H9 (cell line): ENCODE results near the gene TRIM56. TPM values are rescaled to one million over a fixed set of nuclear protein-coding genes. Genes with fewer than 3 reads are reported as not detected.

Experiments used
- DNase-seq: peaks from one replicate; pipeline ENCODE4 v3.0.0-alpha.2; 2017
- H2AFZ ChIP-seq: one replicate; pipeline ENCODE4 v1.6.1; 2013; ENCODE audit warnings: mild to moderate bottlenecking, low read length, control low read depth, moderate library complexity
- H2AK5ac ChIP-seq: 2 replicates; pipeline ENCODE4 v1.6.1; 2013; ENCODE audit warnings: low read length, control low read depth, mixed read lengths; ENCODE audit not compliant: insufficient read length
- H2BK120ac ChIP-seq: one replicate; pipeline ENCODE4 v1.6.1; 2013; ENCODE audit warnings: low read depth, mild to moderate bottlenecking, low read length, control low read depth, inconsistent platforms; ENCODE audit not compliant: poor library complexity, severe bottlenecking
- H2BK12ac ChIP-seq: 2 replicates; pipeline ENCODE4 v1.6.1; 2013; ENCODE audit warnings: low read length, control low read depth, mixed read lengths, low read depth; ENCODE audit not compliant: insufficient read length
- H2BK15ac ChIP-seq: 2 replicates; pipeline ENCODE4 v1.6.1; 2013; ENCODE audit warnings: low read depth, low read length, control low read depth
- H2BK20ac ChIP-seq: one replicate; pipeline ENCODE4 v1.6.1; 2013; ENCODE audit warnings: low read depth, mild to moderate bottlenecking, low read length, control low read depth, inconsistent platforms; ENCODE audit not compliant: poor library complexity, severe bottlenecking
- H2BK5ac ChIP-seq: 2 replicates; pipeline ENCODE4 v1.6.1; 2013; ENCODE audit warnings: low read length, control low read depth, mixed read lengths; ENCODE audit not compliant: insufficient read length
- H3K14ac ChIP-seq: 2 replicates; pipeline ENCODE4 v1.6.1; 2013; ENCODE audit warnings: low read length, control low read depth; ENCODE audit not compliant: insufficient read depth
- H3K18ac ChIP-seq: 2 replicates; pipeline ENCODE4 v1.6.1; 2013; ENCODE audit warnings: low read depth, mild to moderate bottlenecking, mixed read lengths, low read length, control low read depth; ENCODE audit not compliant: insufficient read length
- H3K23ac ChIP-seq: 2 replicates; pipeline ENCODE4 v1.6.1; 2013; ENCODE audit warnings: low read length, control low read depth, mixed read lengths, low read depth; ENCODE audit not compliant: insufficient read length
- H3K23me2 ChIP-seq: 2 replicates; pipeline ENCODE4 v1.6.1; 2013; ENCODE audit warnings: low read depth, mild to moderate bottlenecking, mixed read lengths, low read length, control low read depth; ENCODE audit not compliant: insufficient read length, poor library complexity, severe bottlenecking
- H3K27ac ChIP-seq: 2 replicates; pipeline ENCODE4 v1.5.1; 2013; ENCODE audit warnings: low read length, control low read depth, mixed read lengths, low read depth; ENCODE audit not compliant: insufficient read length
- H3K27me3 ChIP-seq: 2 replicates; pipeline ENCODE4 v1.6.1; 2013; ENCODE audit warnings: low read length, control low read depth, inconsistent platforms; ENCODE audit not compliant: insufficient read depth
- H3K4ac ChIP-seq: 2 replicates; pipeline ENCODE4 v1.6.1; 2013; ENCODE audit warnings: low read depth, mild to moderate bottlenecking, control low read depth, inconsistent platforms, low read length, moderate library complexity
- H3K4me1 ChIP-seq: 2 replicates; pipeline ENCODE4 v1.6.1; 2013; ENCODE audit warnings: low read length, control low read depth, inconsistent platforms; ENCODE audit not compliant: insufficient read depth
- H3K4me2 ChIP-seq: 2 replicates; pipeline ENCODE4 v1.6.1; 2013; ENCODE audit warnings: low read length, control low read depth, mixed read lengths; ENCODE audit not compliant: insufficient read length, insufficient read depth
- H3K56ac ChIP-seq: 2 replicates; pipeline ENCODE4 v1.6.1; 2013; ENCODE audit warnings: low read depth, mild to moderate bottlenecking, mixed read lengths, low read length, control low read depth; ENCODE audit not compliant: insufficient read length
- H3K79me1 ChIP-seq: 2 replicates; pipeline ENCODE4 v1.6.1; 2013; ENCODE audit warnings: low read depth, mild to moderate bottlenecking, moderate library complexity, low read length, control low read depth, inconsistent platforms; ENCODE audit not compliant: insufficient read depth, poor library complexity, severe bottlenecking
- H3K79me2 ChIP-seq: 2 replicates; pipeline ENCODE4 v1.6.1; 2013; ENCODE audit warnings: low read length, control low read depth, inconsistent platforms; ENCODE audit not compliant: insufficient read depth
- H3K9ac ChIP-seq: 2 replicates; pipeline ENCODE4 v1.6.1; 2013; ENCODE audit warnings: low read length, control low read depth, mixed read lengths; ENCODE audit not compliant: insufficient read length; ENCODE audit errors: extremely low read depth
- H3K9me3 ChIP-seq: one replicate; pipeline ENCODE4 v1.6.1; 2013; ENCODE audit warnings: low read depth, low read length, inconsistent platforms; ENCODE audit not compliant: control insufficient read depth
- H3T11ph ChIP-seq: one replicate; pipeline ENCODE4 v1.6.1; 2013; ENCODE audit warnings: mild to moderate bottlenecking, low read length, control low read depth, inconsistent platforms
- H4K20me1 ChIP-seq: one replicate; pipeline ENCODE4 v1.6.1; 2013; ENCODE audit not compliant: control insufficient read depth, insufficient read length, insufficient read depth
- H4K5ac ChIP-seq: 2 replicates; pipeline ENCODE4 v1.6.1; 2013; ENCODE audit warnings: low read depth, mild to moderate bottlenecking, mixed read lengths, low read length, control low read depth; ENCODE audit not compliant: insufficient read length
- H4K8ac ChIP-seq: replicated peaks from 2 replicates; pipeline ENCODE4 v1.6.1; 2013; ENCODE audit warnings: low read length, control low read depth, mixed read lengths, low read depth; ENCODE audit not compliant: insufficient read length
- H4K91ac ChIP-seq: 2 replicates; pipeline ENCODE4 v1.6.1; 2013; ENCODE audit warnings: low read depth, mild to moderate bottlenecking, moderate library complexity, mixed read lengths, low read length, control low read depth; ENCODE audit not compliant: insufficient read length
- H3K27ac Mint-ChIP-seq, 3 experiments: 2 replicates in 2 of 3; 3 replicates in 1 of 3; pipeline ENCODE4 v1.8.0; 2020 to 2021; ENCODE audit warnings: mixed read lengths in 3 of 3, mild to moderate bottlenecking in 1 of 3, moderate library complexity in 1 of 3
- H3K27me3 Mint-ChIP-seq: 2 replicates; pipeline ENCODE4 v1.8.0; 2021; ENCODE audit warnings: low read depth, mild to moderate bottlenecking, moderate library complexity, mixed read lengths
- H3K36me3 Mint-ChIP-seq, 3 experiments: 2 replicates in 2 of 3; 3 replicates in 1 of 3; pipeline ENCODE4 v1.8.0; 2020 to 2021; ENCODE audit warnings: low read depth in 3 of 3, mixed read lengths in 3 of 3; ENCODE audit not compliant: insufficient read depth in 1 of 3
- H3K4me1 Mint-ChIP-seq, 2 experiments: 2 replicates each; pipeline ENCODE4 v1.8.0; 2020; ENCODE audit warnings: mixed read lengths in 2 of 2
- H3K4me3 Mint-ChIP-seq, 2 experiments: 2 replicates in 1 of 2; 3 replicates in 1 of 2; pipeline ENCODE4 v1.8.0; 2020 to 2021; ENCODE audit warnings: mild to moderate bottlenecking in 2 of 2, mixed read lengths in 2 of 2, moderate library complexity in 1 of 2
- H3K9me3 Mint-ChIP-seq, 2 experiments: 2 replicates in 1 of 2; 3 replicates in 1 of 2; pipeline ENCODE4 v1.8.0; 2020; ENCODE audit warnings: mild to moderate bottlenecking in 2 of 2, mixed read lengths in 2 of 2, moderate library complexity in 1 of 2
- CTCF ChIP-seq: fragments of 200-600 bp; sonication (generic); conservative IDR thresholded peaks from 3 replicates; pipeline ENCODE4 v1.8.0; 2021; ENCODE audit warnings: antibody characterized with exemption, mild to moderate bottlenecking
- WGBS: extraction: QIAGEN DNeasy Blood & Tissue Kit; methylation state at CpG from one replicate; pipeline ENCODE4 v1.1.7; 2013; ENCODE audit warnings: missing lambda C conversion rate, low lambda C conversion rate, mixed read lengths; ENCODE audit not compliant: insufficient read length; ENCODE audit errors: extremely low coverage; 5-methylcytosine and 5-hydroxymethylcytosine counted together
- total RNA-seq: library from RNA; stranded (reverse); gene quantifications from 2 replicates; pipeline ENCODE4 v1.2.1, GENCODE V29; 2021

The TRIM56 gene
- total RNA-seq, 1 experiment from 2014 or later = 21.8 TPM

DNA sequence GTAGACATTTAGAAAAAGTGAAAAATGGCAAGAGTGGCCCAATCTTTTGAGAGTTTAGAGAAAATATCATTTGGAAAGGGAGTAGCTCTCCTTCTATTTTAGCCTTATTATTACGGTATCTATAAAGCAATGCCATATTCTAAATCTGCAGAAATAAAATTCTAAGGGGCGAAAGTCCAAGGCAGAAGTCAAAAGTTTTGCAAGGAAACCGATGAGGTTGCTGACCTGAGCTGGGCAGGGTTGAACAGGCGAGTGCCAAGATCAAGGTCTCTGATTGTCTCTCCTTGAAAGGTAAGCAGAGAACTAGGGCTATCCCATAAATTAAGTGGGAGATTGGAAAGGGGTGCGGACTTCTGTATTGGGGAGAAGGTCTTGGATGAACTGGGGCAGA, 11.7 kb downstream of the TRIM56 start:
- Histone ChIP-seq H3T11ph (no peak overlapping the region), H3K4ac (no peak overlapping the region), H2BK20ac (no peak overlapping the region), H3K4me1 (peaks cover 5% of the 10 kb centered on the region), H3K9ac (no peak overlapping the region), H3K23me2 (no peaks in the 10 kb centered on the region), H2BK12ac (no peak overlapping the region), H4K5ac (no peak overlapping the region), H2BK120ac (no peak overlapping the region), H3K9me3 (no peaks in the 10 kb centered on the region), H2AFZ (no peak overlapping the region), H3K18ac (no peak overlapping the region), H4K8ac (no peak overlapping the region), H3K56ac (no peak overlapping the region), H4K20me1 (no peaks in the 10 kb centered on the region), H3K14ac (no peak overlapping the region), H3K27ac (no peak overlapping the region), H3K27me3 (no peaks in the 10 kb centered on the region), H3K23ac (no peak overlapping the region), H3K4me2 (no peak overlapping the region), H3K79me2 (no peaks in the 10 kb centered on the region), H2BK15ac (no peak overlapping the region), H4K91ac (no peak overlapping the region), H3K79me1 (no peaks in the 10 kb centered on the region), H2BK5ac (no peak overlapping the region), H2AK5ac (no peak overlapping the region)
- H3K4me1 Mint-ChIP-seq = peaks cover 44 to 45% of the 10 kb centered on the region in 2 experiments
- no peak for DNase-seq
- H3K9me3 Mint-ChIP-seq = no peaks in the 10 kb centered on the region; a peak in 1 of 5 replicates
- no CpG with 5 or more reads among the region's 5 CpGs for WGBS
- H3K36me3 Mint-ChIP-seq = peaks cover 0 to 7% (median 2%) of the 10 kb centered on the region in 3 experiments; a peak in 3 of 7 replicates
- TF ChIP-seq CTCF = no peak
- no peak overlapping the region for H3K4me3 Mint-ChIP-seq
- H3K27ac Mint-ChIP-seq = no peak overlapping the region
- H3K27me3 Mint-ChIP-seq = no peaks in the 10 kb centered on the region
